HG03103 (cell line): ENCODE measurements around the gene FANCC.

Experiments
- ATAC-seq: cut with Tn5 transposase; IDR thresholded peaks from one replicate; pipeline ENCODE4 v1.9.1; 2021; ENCODE audit warnings: low read depth; ENCODE audit not compliant: unreplicated experiment

Gene FANCC

GRCh38 chr9:95090023-95090791 lies 227.3 kb downstream of the FANCC start:
- no peak for ATAC-seq

GRCh38 chr9:95089257-95090022 lies 228.1 kb downstream of the FANCC start:
- ATAC-seq, result no peak

- ATAC-seq, result no peak
Observed at GRCh38 chr9:95088421-95089161, 228.9 kb downstream of the FANCC start.

- no peak for ATAC-seq
Observed at GRCh38 chr9:95087659-95088242, 229.8 kb downstream of the FANCC start.

GRCh38 chr9:95086564-95086955 lies 230.9 kb downstream of the FANCC start:
- no peak for ATAC-seq

DNA sequence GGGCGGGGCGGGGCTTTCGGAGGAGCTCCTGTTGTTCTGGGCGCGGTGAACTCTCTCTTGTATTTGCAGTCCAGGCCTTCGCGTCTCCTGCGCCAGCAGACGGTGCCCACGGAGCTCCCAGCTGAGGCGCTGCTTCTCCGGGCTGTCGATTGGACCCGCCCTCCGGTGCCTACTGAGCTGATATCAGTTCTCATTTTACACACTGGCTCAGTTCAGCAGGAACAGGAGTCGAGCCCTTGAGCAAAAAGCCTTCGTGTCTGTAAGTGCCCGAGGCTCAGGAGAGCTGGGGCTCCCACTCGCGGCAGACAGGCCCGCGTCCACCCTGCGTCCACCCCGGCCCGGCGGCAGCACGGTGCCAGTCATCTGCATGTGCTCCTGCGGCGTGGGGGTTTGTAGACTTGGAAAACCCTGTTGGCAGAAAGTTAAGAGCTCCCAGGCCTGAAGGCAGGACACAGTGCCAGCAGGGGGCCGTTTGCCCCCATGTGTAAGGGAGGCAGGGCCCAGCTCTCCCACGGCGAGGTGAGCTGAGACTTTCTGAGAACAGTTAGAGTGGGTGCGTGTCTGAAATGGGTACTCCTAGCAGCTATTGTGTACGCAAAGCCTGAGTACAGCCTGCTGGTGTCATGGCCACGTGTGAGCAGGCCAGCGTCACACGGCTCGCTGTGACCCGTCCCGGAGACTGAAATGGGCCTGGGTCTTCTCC lies 231.5 kb downstream of the FANCC start:
- ATAC-seq, result no peak

DNA sequence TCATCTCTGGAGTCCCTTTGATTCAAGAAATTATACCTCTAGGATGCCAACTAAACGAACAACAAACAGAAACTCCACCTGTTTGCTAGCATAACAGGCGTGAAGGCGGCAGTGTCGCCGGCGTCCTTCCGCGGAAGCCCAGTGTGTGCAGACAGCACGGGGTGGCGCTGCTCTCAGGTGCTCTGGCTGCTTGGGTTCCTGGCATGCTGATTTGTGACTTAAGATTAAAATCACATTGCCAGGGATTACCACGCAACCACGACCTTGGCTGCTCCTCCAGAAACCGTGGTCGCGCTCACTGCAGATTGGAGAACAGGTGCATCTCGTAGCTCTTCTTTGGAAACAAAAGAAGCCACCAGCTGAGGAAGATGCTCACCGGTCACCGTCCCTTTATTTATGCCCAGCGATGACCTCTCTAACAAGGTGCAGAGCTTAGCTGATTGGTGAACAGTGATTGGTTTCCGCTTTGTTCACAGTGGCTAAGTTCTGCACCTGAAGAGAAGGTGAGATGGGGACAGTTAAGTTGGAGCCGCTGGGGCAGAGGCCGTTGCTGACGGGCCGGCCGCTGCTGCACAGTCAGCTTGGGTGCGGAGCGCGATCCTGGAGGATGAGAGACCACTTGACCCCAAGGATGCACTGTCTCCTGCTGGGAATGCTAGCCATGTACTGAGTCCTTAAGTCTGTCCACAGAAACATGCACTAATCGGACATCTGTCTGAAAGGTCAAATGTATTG lies 232.3 kb downstream of the FANCC start:
- no peak for ATAC-seq

- ATAC-seq, result no peak
Observed at GRCh38 chr9:95084254-95084934, 233.1 kb downstream of the FANCC start.

- ATAC-seq, result no peak
Observed at GRCh38 chr9:95083086-95083768, 234.3 kb downstream of the FANCC start.

DNA sequence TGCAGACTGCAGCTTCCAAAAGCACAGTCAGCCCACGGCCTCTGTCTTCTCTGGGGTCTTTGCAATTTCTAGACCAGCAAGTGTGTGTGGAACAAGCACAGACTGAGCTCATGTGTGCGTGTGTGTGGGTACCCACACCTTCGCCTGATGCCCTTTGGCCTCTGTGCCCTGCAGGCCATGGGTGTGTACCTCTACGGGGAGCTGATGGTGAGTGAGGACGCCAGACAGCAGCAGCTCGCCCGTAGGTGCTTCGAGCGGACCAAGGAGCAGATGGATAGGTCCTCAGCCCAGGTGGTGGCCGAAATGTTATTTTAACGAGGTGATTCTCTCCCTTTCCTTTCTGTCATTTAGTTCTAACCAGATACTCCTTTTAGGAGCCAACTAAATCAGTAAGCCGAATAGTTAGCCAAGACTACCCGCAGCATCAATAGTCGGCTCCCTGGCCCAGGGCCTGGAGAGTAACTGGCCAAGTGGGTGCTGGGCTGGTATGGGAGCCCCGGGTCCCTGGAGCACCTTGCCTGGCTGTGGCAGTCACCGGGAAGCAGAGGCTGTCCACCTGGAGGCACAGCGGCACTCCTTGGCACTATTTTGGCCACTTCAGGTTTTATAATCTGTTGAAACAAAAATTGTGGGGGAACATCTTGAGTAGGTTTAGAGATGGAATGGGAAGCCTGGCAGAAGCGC lies 235.0 kb downstream of the FANCC start:
- ATAC-seq, result no peak

GRCh38 chr9:95081998-95082397 lies 235.5 kb downstream of the FANCC start:
- no peak for ATAC-seq

GRCh38 chr9:95080961-95081647 lies 236.4 kb downstream of the FANCC start:
- no peak for ATAC-seq

GRCh38 chr9:95079461-95079860 lies 238.0 kb downstream of the FANCC start:
- ATAC-seq, result no peak

GRCh38 chr9:95078939-95079338 lies 238.6 kb downstream of the FANCC start:
- no peak for ATAC-seq

GRCh38 chr9:95078511-95078910 lies 239.0 kb downstream of the FANCC start:
- ATAC-seq, result no peak

GRCh38 chr9:95077766-95078370 lies 239.6 kb downstream of the FANCC start:
- ATAC-seq, result no peak
